Stomach (tissue), 9 donors: ENCODE data around the gene TRAPPC3. TPM values are rescaled to one million over a fixed set of nuclear protein-coding genes. Genes with fewer than 3 reads are reported as not detected.

Experiments
- DNase-seq, 2 donors: peaks; one replicate each; pipeline versions ENCODE4 v3.0.0 to v3.0.0-alpha.2; 2013 to 2019
- H3K27ac ChIP-seq, 5 donors: fragments of 200-600 bp in 4 of 5; sonication (generic) in 4 of 5; one replicate each; pipeline ENCODE4 v1.5.1; 2013 to 2019; ENCODE audit warnings: mild to moderate bottlenecking in 1 of 5, moderate library complexity in 1 of 5
- H3K27me3 ChIP-seq, 3 donors: fragments of 200-600 bp; sonication (generic); one replicate each; pipeline ENCODE4 v1.5.1; 2017 to 2019; ENCODE audit warnings: mixed run types in 1 of 3
- H3K36me3 ChIP-seq, 4 donors: fragments of 200-600 bp; sonication (generic); 1 replicate in 3 of 4; 2 replicates in 1 of 4; pipeline ENCODE4 v1.5.1; 2016 to 2019
- H3K4me1 ChIP-seq, 4 donors: fragments of 200-600 bp; sonication (generic); one replicate each; pipeline ENCODE4 v1.5.1; 2016 to 2019
- H3K4me3 ChIP-seq, 4 donors: fragments of 200-600 bp; sonication (generic) in 3 of 4; one replicate each; pipeline ENCODE4 v1.5.1; 2016 to 2019; ENCODE audit warnings: mild to moderate bottlenecking in 1 of 4
- H3K9me3 ChIP-seq, 4 donors: fragments of 200-600 bp; sonication (generic); one replicate each; pipeline ENCODE4 v1.5.1; 2016 to 2019
- EP300 ChIP-seq: sonication (generic); formaldehyde crosslinking; IDR thresholded peaks from one replicate; pipeline ENCODE4 v1.6.1; 2017; ENCODE audit warnings: antibody characterized with exemption
- POLR2A ChIP-seq, 4 donors: fragments of 450-650 bp; IDR thresholded peaks; one replicate each; pipeline ENCODE4 v1.6.1; 2016; ENCODE audit warnings: antibody characterized with exemption in 4 of 4, control low read depth in 2 of 4, mild to moderate bottlenecking in 1 of 4, moderate library complexity in 1 of 4
- POLR2AphosphoS5 ChIP-seq, 3 donors: sonication (generic); formaldehyde crosslinking; IDR thresholded peaks; one replicate each; pipeline ENCODE4 v1.6.1; 2016; ENCODE audit warnings: antibody characterized with exemption in 3 of 3
- WGBS, 5 donors: extraction: QIAGEN DNeasy Blood & Tissue Kit in 3 of 5; methylation state at CpG; one replicate each; pipeline versions ENCODE4 v1.1.5 to v1.1.7; 2013 to 2018; 5-methylcytosine and 5-hydroxymethylcytosine counted together
- intact Hi-C: fragments of 100-400 bp; cut with DNase I; formaldehyde crosslinking; loops from one replicate; pipeline ENCODE4 v1.15.1; 2023; ENCODE audit warnings: low total_unique reads
- polyA plus RNA-seq, 3 donors: library from polyadenylated mRNA; stranded (reverse); fragments of 200-250 nt; gene quantifications; one replicate each; pipeline ENCODE4 v1.2.3, GENCODE V29; 2013
- total RNA-seq, 5 donors: library from RNA; depleted of rRNA; stranded (reverse); fragments of >200 nt; gene quantifications; one replicate each; pipeline versions ENCODE4 v1.1.0 to v1.2.3, GENCODE V29; 2014 to 2016
- TF ChIP-seq, protein P1 (sequence below), 7 experiments: fragments of 450-650 bp in 4 of 7; fragments of 200-600 bp in 3 of 7; sonication (generic) in 3 of 7; IDR thresholded peaks; one replicate each; pipeline ENCODE4 v1.5.1; 2016 to 2019; ENCODE audit warnings: antibody characterized with exemption in 7 of 7, control low read depth in 2 of 7, mild to moderate bottlenecking in 1 of 7
- donor health status: healthy with polysubstance abuse.
- donor health status: Bipolar disorder and iron deficiency.
- donor health status: healthy.

TRAPPC3 gene
- total and polyA plus RNA-seq, 8 donors = 8.9 to 64.0 (median 60.9) TPM

DNA sequence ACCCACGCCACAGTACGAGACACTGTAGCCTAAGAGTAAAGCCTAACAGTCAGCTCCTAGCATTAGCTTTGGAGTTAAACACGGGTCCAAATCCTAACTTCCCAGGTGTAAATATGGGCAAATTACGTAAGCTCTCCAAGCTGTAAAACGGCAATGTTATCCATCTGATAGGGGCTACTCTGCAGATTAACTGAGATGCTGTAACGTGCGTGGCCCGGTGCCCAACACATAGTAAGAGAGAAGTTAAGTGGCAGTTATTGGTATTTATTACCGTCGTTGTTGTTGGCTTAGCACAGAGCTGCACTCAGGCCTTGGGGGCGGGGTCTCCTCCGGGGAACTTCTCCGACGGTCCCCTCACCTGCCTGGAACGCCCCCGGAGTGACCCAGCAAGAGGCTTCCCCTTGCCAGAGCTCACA lies 457 bp downstream of the TRAPPC3 start:
- H3K9me3 ChIP-seq = no peaks in the 10 kb centered on the region
- intact Hi-C loops = no loop called here

DNA sequence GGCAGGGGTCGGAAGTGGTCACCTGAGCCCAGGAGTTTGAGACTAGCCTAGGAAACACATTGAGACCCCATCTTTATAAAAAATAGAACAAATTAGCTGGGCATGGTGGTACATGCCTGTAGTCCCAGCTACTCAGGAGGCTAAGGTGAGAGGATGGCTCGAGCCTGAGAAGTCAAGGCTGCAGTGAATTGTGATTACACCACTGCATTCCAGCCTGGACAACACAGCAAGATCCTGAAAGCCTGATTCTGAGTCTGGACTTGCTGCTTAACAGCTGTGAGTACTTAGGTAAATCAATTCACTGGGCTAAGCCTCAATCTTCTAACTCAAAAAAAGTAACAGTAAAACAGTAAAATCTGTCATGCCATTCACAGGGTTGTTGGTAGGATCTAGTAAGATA lies 4.9 kb downstream of the TRAPPC3 start:
- Histone ChIP-seq H3K4me3 (no peak overlapping the region), H3K9me3 (no peaks in the 10 kb centered on the region), H3K36me3 (peaks cover 2 to 19% (median 10%) of the 10 kb centered on the region in 4 donors), H3K27me3 (no peaks in the 10 kb centered on the region), H3K27ac (no peak overlapping the region), H3K4me1 (peaks cover 13 to 48% (median 32%) of the 10 kb centered on the region in 4 donors)
- no peak for DNase-seq
- intact Hi-C loops = no loop called here
- TF ChIP-seq POLR2AphosphoS5 (IDR thresholded peaks at IDR 0.05) = no peak
- WGBS, 5 donors = 91 to 99% (median 94%) methylated on average over 2 of the region's 2 CpGs

More for the DNA sequence above, 457 bp downstream of the TRAPPC3 start:
- Histone ChIP-seq H3K27ac (peak overlapping the region; percentile 84 to 98 (median 97)), H3K36me3 (peaks cover 0 to 8% (median 2%) of the 10 kb centered on the region in 4 donors), H3K4me1 (peaks cover 33 to 56% (median 45%) of the 10 kb centered on the region in 4 donors), H3K4me3 (peak overlapping the region; percentile 65 to 89 (median 78)), H3K27me3 (no peaks in the 10 kb centered on the region)
- DNase-seq = no peak
- 1 to 2% (median 2%) methylated on average over 10 to 16 of the region's 16 CpGs for WGBS, 5 donors
- TF ChIP-seq POLR2AphosphoS5 (IDR thresholded peaks at IDR 0.05) (no peak), EP300 (no peak), POLR2A (IDR thresholded peaks at IDR 0.05) (no peak)
- TF ChIP-seq, protein P1, sequence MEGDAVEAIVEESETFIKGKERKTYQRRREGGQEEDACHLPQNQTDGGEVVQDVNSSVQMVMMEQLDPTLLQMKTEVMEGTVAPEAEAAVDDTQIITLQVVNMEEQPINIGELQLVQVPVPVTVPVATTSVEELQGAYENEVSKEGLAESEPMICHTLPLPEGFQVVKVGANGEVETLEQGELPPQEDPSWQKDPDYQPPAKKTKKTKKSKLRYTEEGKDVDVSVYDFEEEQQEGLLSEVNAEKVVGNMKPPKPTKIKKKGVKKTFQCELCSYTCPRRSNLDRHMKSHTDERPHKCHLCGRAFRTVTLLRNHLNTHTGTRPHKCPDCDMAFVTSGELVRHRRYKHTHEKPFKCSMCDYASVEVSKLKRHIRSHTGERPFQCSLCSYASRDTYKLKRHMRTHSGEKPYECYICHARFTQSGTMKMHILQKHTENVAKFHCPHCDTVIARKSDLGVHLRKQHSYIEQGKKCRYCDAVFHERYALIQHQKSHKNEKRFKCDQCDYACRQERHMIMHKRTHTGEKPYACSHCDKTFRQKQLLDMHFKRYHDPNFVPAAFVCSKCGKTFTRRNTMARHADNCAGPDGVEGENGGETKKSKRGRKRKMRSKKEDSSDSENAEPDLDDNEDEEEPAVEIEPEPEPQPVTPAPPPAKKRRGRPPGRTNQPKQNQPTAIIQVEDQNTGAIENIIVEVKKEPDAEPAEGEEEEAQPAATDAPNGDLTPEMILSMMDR (IDR thresholded peaks at IDR 0.05) = no peak

DNA sequence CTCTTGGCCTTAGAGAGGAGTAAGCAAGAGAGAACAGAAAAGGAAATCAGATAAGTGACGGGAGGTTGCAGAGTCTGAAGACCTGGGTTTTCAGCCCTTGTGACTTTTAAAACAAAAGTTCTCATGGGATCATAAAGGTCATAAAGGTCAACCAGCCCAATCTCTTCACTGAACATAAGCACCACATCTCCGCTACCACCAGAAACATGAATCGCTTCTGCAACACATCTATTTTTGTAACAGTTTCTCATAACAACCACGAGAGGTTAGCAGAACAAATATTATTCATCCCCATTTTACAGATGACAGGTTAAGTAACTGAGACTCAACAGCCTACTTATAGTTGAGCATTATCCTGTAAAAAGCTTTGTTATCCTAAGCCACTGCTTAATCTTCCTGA lies 5.9 kb downstream of the TRAPPC3 start:
- 75 to 88% (median 82%) methylated on average over 4 of the region's 4 CpGs for WGBS, 5 donors
- Histone ChIP-seq H3K4me1 (peaks cover 9 to 43% (median 28%) of the 10 kb centered on the region in 4 donors), H3K9me3 (no peaks in the 10 kb centered on the region), H3K27ac (no peak overlapping the region), H3K27me3 (no peaks in the 10 kb centered on the region), H3K36me3 (peaks cover 7 to 28% (median 20%) of the 10 kb centered on the region in 4 donors), H3K4me3 (no peak overlapping the region)
- TF ChIP-seq POLR2A (IDR thresholded peaks at IDR 0.05) = no peak
- no peak for TF ChIP-seq EP300
- no peak for TF ChIP-seq POLR2AphosphoS5 (IDR thresholded peaks at IDR 0.05)
- TF ChIP-seq, protein P1 (IDR thresholded peaks at IDR 0.05) = no peak
- intact Hi-C loops = no loop called here
- DNase-seq = no peak

DNA sequence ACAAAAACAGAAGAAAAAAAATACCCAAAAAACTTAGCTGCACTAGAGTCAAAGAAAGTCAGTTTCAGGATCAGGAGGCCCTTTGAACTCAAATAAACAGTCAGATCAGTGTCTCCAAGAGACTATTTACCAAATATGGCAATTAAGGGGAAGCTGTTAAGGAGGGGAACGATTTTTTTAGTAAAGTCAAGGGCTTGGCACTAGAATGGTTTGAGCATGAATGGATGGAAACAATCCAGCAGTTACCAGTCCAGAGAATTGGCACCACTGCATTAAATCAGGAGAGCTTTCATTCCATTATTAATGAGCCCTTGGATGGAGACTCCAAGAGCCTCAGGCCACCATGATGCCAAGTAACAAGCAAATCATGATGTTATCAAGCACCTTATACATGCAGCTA lies 7.2 kb downstream of the TRAPPC3 start:
- Histone ChIP-seq H3K27me3 (no peaks in the 10 kb centered on the region), H3K9me3 (no peaks in the 10 kb centered on the region), H3K27ac (peak overlapping the region in 1 of 5 donors; percentile 1), H3K4me3 (no peak overlapping the region), H3K36me3 (peaks cover 20 to 42% (median 33%) of the 10 kb centered on the region in 4 donors), H3K4me1 (peaks cover 4 to 35% (median 20%) of the 10 kb centered on the region in 4 donors)
- intact Hi-C loops = no loop called here
- no peak for TF ChIP-seq POLR2AphosphoS5 (IDR thresholded peaks at IDR 0.05)
- no peak for DNase-seq
- WGBS, 5 donors = 3 to 16% (median 10%) methylated on average over 1 of the region's 1 CpG

DNA sequence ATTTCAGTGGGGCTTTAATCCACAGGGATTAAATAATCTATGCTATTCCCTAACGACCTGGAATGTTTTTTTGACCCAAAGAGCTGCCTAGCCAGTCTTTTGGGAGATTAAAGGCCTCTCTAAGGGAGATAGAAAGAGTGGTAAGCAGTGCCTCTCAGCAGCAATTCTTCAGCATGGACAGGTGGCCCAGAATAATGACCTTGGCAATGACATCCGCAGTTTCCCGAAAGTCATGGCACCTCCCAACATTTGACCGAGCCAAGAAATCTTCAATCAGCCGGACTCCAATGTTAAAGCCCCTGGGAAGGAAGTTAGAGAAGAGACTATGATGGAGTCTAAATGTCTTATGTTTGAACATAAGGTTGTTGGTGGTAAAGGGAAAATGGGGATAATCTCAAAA lies 9.8 kb downstream of the TRAPPC3 start:
- no peaks in the 10 kb centered on the region for H3K9me3 ChIP-seq
- 73 to 86% (median 81%) methylated on average over 5 of the region's 5 CpGs for WGBS, 5 donors
- H3K4me3 ChIP-seq = no peak overlapping the region
- H3K4me1 ChIP-seq = peaks cover 19 to 53% (median 36%) of the 10 kb centered on the region in 4 donors
- TF ChIP-seq POLR2AphosphoS5 (IDR thresholded peaks at IDR 0.05) = no peak
- TF ChIP-seq POLR2A (IDR thresholded peaks at IDR 0.05) = no peak
- TF ChIP-seq EP300 = no peak
- TF ChIP-seq, protein P1 (IDR thresholded peaks at IDR 0.05) = no peak
- DNase-seq = no peak
- H3K36me3 ChIP-seq = peaks cover 24 to 47% (median 45%) of the 10 kb centered on the region in 4 donors
- peak overlapping the region in 1 of 5 donors; percentile 64 for H3K27ac ChIP-seq
- intact Hi-C loops = loop anchor here (5.0 kb wide), 1 partner anchor 42 kb away; no protein-coding TSS in a partner anchor
- H3K27me3 ChIP-seq = no peaks in the 10 kb centered on the region
